Nephron progenitor cell (in vitro differentiated cells): Measurements from ENCODE around the gene OSTN.
A peak's percentile ranks its signal among the peaks of the same experiment; 100 is the strongest.

Source experiments
- DNase-seq: peaks from one replicate; pipeline ENCODE4 v3.0.0; 2021
- H3K27ac Mint-ChIP-seq: 2 replicates; pipeline ENCODE4 v1.8.0; 2021; ENCODE audit warnings: mild to moderate bottlenecking, moderate library complexity, mixed read lengths
- H3K27me3 Mint-ChIP-seq: 2 replicates; pipeline ENCODE4 v1.8.0; 2021; ENCODE audit warnings: mild to moderate bottlenecking, low read depth, mixed read lengths; ENCODE audit not compliant: poor library complexity
- H3K36me3 Mint-ChIP-seq: 2 replicates; pipeline ENCODE4 v1.8.0; 2021; ENCODE audit warnings: low read depth, mixed read lengths
- H3K4me1 Mint-ChIP-seq: 2 replicates; pipeline ENCODE4 v1.8.0; 2021; ENCODE audit warnings: mixed read lengths
- H3K4me3 Mint-ChIP-seq: 2 replicates; pipeline ENCODE4 v1.8.0; 2021; ENCODE audit warnings: mild to moderate bottlenecking, moderate library complexity, mixed read lengths
- H3K9me3 Mint-ChIP-seq: 2 replicates; pipeline ENCODE4 v1.8.0; 2021; ENCODE audit warnings: mild to moderate bottlenecking, moderate library complexity, mixed read lengths
- CTCF ChIP-seq: fragments of 200-600 bp; sonication (generic); IDR thresholded peaks from 2 replicates; pipeline ENCODE4 v1.5.0; 2021; ENCODE audit warnings: antibody characterized with exemption

Gene OSTN

GRCh38 chr3:191259486-191259885, 60.4 kb downstream of the OSTN start:
- H3K9me3 Mint-ChIP-seq: no peaks in the 10 kb centered on the region
- no peaks in the 10 kb centered on the region for H3K36me3 Mint-ChIP-seq
- H3K4me3 Mint-ChIP-seq: no peak overlapping the region
- TF ChIP-seq CTCF: no peak
- H3K27ac Mint-ChIP-seq: no peak overlapping the region
- H3K27me3 Mint-ChIP-seq: no peaks in the 10 kb centered on the region
- H3K4me1 Mint-ChIP-seq: peaks cover 16% of the 10 kb centered on the region
- DNase-seq: no peak

- DNase-seq: peak; percentile 5
- Mint-ChIP-seq H3K36me3 (no peaks in the 10 kb centered on the region), H3K4me1 (peaks cover 16% of the 10 kb centered on the region), H3K27me3 (no peaks in the 10 kb centered on the region), H3K9me3 (no peaks in the 10 kb centered on the region), H3K27ac (peak overlapping the region; percentile 58), H3K4me3 (no peak overlapping the region)
- TF ChIP-seq CTCF: no peak
These were observed 61.6 kb downstream of the OSTN start for GRCh38 chr3:191260431-191261303.

- Mint-ChIP-seq H3K36me3 (no peaks in the 10 kb centered on the region), H3K4me3 (no peak overlapping the region), H3K9me3 (no peaks in the 10 kb centered on the region), H3K27me3 (no peaks in the 10 kb centered on the region), H3K27ac (peak overlapping the region; percentile 58), H3K4me1 (peaks cover 16% of the 10 kb centered on the region)
- TF ChIP-seq CTCF: no peak
- no peak for DNase-seq
These were observed 62.2 kb downstream of the OSTN start for GRCh38 chr3:191261304-191261638.

GRCh38 chr3:191262650-191263049, 63.6 kb downstream of the OSTN start:
- Mint-ChIP-seq H3K4me1 (peaks cover 16% of the 10 kb centered on the region), H3K9me3 (no peaks in the 10 kb centered on the region), H3K4me3 (no peak overlapping the region), H3K27me3 (no peaks in the 10 kb centered on the region), H3K27ac (no peak overlapping the region), H3K36me3 (no peaks in the 10 kb centered on the region)
- no peak for TF ChIP-seq CTCF
- no peak for DNase-seq

DNA sequence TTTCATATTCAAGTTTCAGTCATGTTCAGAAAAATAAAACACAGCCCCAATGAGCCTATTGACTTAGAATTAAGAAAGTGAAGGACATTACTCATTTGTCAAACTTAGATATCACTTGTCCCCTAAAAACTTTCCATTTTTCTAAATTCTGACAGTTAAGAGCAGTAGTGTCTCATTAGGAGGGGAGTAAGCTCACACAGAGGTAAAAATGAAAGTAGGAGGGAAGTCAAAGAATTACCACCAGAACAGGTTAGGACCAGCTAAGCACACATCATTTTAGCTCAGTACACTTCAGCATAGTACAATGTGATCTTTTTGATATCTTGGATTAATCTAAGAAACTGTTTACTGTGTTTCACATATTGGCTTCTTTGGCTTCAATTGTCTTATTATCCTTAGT, 64.3 kb downstream of the OSTN start:
- DNase-seq: no peak
- H3K4me1 Mint-ChIP-seq: peaks cover 16% of the 10 kb centered on the region
- no peak overlapping the region for H3K4me3 Mint-ChIP-seq
- no peak overlapping the region for H3K27ac Mint-ChIP-seq
- no peak for TF ChIP-seq CTCF
- no peaks in the 10 kb centered on the region for H3K9me3 Mint-ChIP-seq
- H3K36me3 Mint-ChIP-seq: no peaks in the 10 kb centered on the region
- H3K27me3 Mint-ChIP-seq: no peaks in the 10 kb centered on the region

- H3K4me1 Mint-ChIP-seq: peaks cover 14% of the 10 kb centered on the region
- H3K36me3 Mint-ChIP-seq: no peaks in the 10 kb centered on the region
- H3K27ac Mint-ChIP-seq: no peak overlapping the region
- no peak for DNase-seq
- H3K4me3 Mint-ChIP-seq: no peak overlapping the region
- no peaks in the 10 kb centered on the region for H3K9me3 Mint-ChIP-seq
- no peak for TF ChIP-seq CTCF
- H3K27me3 Mint-ChIP-seq: no peaks in the 10 kb centered on the region
These were observed 64.8 kb downstream of the OSTN start for GRCh38 chr3:191263850-191264249.
